ENCODE data around the gene KDM2A.

KDM2A gene

GRCh38 chr11:67301313-67301921 lies 182.4 kb downstream of the KDM2A start:
- DNase-seq (ENCODE audit: low read depth in 2 of 2) = no peak

GRCh38 chr11:67301951-67302516 lies 183.0 kb downstream of the KDM2A start:
- no peak for DNase-seq (ENCODE audit: low read depth in 2 of 2)

DNA sequence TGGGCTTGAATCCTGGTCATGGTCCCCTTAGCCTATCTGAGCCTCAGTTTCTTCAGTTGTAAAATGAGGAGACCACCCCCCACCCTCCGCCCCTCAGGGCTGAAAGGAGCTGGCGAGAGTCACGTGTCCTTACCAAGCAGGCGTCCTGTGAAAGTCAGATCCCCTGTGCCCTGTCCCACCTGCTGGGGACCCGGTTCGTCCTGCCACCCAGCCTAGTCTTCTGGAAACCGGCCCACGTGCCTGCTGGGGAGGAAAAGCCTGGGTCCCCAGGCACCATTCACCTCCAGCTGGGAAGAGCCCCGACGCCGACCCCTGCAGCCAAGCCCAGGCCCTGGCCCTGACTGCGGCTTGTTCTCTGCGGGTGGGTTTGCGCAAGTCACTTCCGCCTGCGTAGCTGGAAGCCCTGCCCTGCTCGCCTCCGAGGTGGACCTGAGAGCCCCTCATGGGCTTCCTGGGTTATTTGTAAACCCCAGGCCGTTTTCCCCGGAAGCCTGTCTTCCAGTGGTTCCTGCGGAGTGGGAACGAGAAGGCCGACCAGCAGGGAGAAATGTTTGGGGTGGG lies 183.6 kb downstream of the KDM2A start:
- no peak for DNase-seq (ENCODE audit: low read depth in 2 of 2)

GRCh38 chr11:67303132-67303834 lies 184.2 kb downstream of the KDM2A start, which contains the start of gene SSH3:
SSH3 (plus strand) TSS chr11:67303530; CDS start chr11:67303626, 96 bp downstream.
- DNase-seq (ENCODE audit: low read depth in 2 of 2) = peak in 1 of 2 donors; percentile 51

DNA sequence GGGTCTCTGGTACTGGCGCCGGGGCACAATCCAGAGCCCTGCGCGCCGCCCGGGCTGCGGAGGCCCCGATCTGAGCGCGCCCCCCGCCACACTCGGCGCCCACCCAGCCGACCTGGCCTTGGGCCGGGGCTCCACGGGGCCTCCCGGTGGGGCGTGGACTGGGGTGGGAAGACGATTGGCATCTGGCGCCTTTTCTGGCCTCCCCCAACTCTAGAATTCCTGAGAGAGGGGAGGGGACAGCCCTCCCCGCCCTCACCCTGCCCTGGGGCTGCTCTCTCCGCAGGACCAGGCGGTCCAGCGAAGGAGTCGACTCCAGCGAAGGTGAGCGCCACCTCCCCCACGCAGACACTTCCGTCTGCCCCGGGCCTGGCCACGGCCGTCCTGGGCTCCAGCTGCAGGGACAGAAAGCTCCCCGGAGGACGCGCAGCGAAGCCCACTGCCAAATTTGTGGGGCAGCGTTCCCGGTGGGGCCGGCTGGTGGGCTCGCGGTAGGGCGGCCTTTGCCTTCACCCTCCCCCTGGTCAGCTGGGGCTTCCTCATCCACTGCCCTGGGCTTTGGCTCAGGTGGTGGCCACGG lies 184.9 kb downstream of the KDM2A start:
- DNase-seq (ENCODE audit: low read depth in 2 of 2) = no peak

DNA sequence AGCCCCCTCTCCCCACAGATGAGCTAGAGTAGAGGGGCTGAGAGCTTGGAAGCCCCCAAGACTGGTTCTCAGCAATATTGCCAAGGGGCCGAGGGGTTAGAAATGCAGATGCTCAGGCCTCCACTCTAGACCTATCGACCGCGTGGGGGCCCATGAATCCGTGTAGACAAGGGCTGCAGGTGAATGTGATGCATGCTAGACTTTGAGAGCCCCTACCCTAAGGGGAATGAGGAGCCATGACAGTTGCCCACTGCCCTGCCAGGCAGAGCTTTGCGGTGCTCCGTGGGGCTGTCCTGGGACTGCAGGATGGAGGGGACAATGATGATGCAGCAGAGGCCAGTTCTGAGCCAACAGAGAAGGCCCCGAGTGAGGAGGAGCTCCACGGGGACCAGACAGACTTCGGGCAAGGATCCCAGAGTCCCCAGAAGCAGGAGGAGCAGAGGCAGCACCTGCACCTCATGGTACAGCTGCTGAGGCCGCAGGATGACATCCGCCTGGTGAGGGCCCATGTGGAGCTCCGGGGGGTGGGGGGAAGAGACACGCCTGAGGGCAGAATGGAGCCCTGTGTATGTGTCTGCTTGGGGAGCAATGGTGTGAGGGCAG lies 185.5 kb downstream of the KDM2A start:
- DNase-seq (ENCODE audit: low read depth in 2 of 2) = no peak

- DNase-seq (ENCODE audit: low read depth in 2 of 2) = no peak
Measured at GRCh38 chr11:67306769-67307544, 187.9 kb downstream of the KDM2A start.

- DNase-seq (ENCODE audit: low read depth in 2 of 2) = no peak
Measured at GRCh38 chr11:67307545-67308001, 188.5 kb downstream of the KDM2A start.

All from stimulated activated CD4-positive, alpha-beta T cell treated with anti-CD3 and anti-CD28 coated beads, Interleukin-1b, Interleukin-23, amount 100 ng/mL, for 4 hours (primary cell).